HCT116 (cell line): ENCODE data around the gene KDELR1. TPM values are rescaled to one million over a fixed set of nuclear protein-coding genes. Genes with fewer than 3 reads are reported as not detected.
A peak's percentile ranks its signal among the peaks of the same experiment; 100 is the strongest.

Experiments used
- ATAC-seq: fragments of 200-7000 bp; cut with Tn5 transposase; 2 replicates; pipeline ENCODE4 v1.9.1; 2020; ENCODE audit warnings: mild to moderate bottlenecking, moderate library complexity
- BruUV-seq: library from RNA; stranded (reverse); fragments of 400-500 nt; replicated peaks from 2 replicates; lab custom pipeline; 2021; lab: Mats Ljungman, UMichigan
- CTCF ChIA-PET: fragments of 300-600 bp; sonication (Branson Sonifier 250); formaldehyde crosslinking; loops from one replicate; lab custom pipeline; 2021; ENCODE audit warnings: antibody characterized with exemption; lab: Charles Lee
- POLR2A ChIA-PET: fragments of 300-600, 350-600 bp; sonication (Branson Sonifier 250); formaldehyde crosslinking; loops from one replicate; lab custom pipeline; 2021; ENCODE audit warnings: antibody characterized with exemption; lab: Charles Lee
- RAD21 ChIA-PET, 2 experiments: fragments of 300-600 bp; sonication (Branson Sonifier 250); formaldehyde crosslinking; loops; one replicate each; lab custom pipeline; 2023; ENCODE audit warnings: low total read pairs in 2 of 2; ENCODE audit not compliant: uncharacterized antibody in 2 of 2, unreplicated experiment in 2 of 2, low non-redundant PET in 1 of 2; lab: Charles Lee
- DNase-seq: peaks from one replicate; pipeline ENCODE4 v3.0.0-alpha.2; 2010; ENCODE audit warnings: low read depth, low spot score
- H2AFZ ChIP-seq: fragments of 200-600 bp; shearing (Covaris generic), sonication (generic); 2 replicates; pipeline ENCODE4 v1.6.1; 2017; ENCODE audit warnings: low read depth, mixed run types, mixed read lengths, antibody characterized with exemption, low read length; ENCODE audit not compliant: poor library complexity, severe bottlenecking
- H3K27ac ChIP-seq: 2 replicates; pipeline ENCODE4 v1.5.1; 2012; ENCODE audit warnings: low read depth, low read length
- H3K27me3 ChIP-seq: fragments of 200-600 bp; sonication (generic); 2 replicates; pipeline ENCODE4 v1.6.1; 2016; ENCODE audit warnings: mixed run types, low read length, mixed read lengths; ENCODE audit not compliant: insufficient read depth
- H3K36me3 ChIP-seq, 2 experiments: fragments of 200-500 bp in 1 of 2; fragments of 200-600 bp in 1 of 2; sonication (Bioruptor generic) in 1 of 2; sonication (generic) in 1 of 2; 2 replicates each; pipeline versions ENCODE4 v1.5.1 to v1.6.1; 2014 to 2016; ENCODE audit warnings: low read length in 2 of 2, inconsistent platforms in 1 of 2, mixed read lengths in 1 of 2, mixed run types in 1 of 2; ENCODE audit not compliant: insufficient read depth in 2 of 2, control insufficient read depth in 1 of 2
- H3K4me1 ChIP-seq, 2 experiments: fragments of 200-600 bp in 1 of 2; sonication (generic) in 1 of 2; 2 replicates each; pipeline versions ENCODE4 v1.5.1 to v1.6.1; 2012 to 2017; ENCODE audit warnings: low read length in 2 of 2, inconsistent platforms in 1 of 2, mild to moderate bottlenecking in 1 of 2, mixed read lengths in 1 of 2, mixed run types in 1 of 2, moderate library complexity in 1 of 2; ENCODE audit not compliant: insufficient read depth in 2 of 2, control insufficient read depth in 1 of 2
- H3K4me2 ChIP-seq: fragments of 200-600 bp; sonication (generic); 2 replicates; pipeline ENCODE4 v1.6.1; 2017; ENCODE audit warnings: mixed run types, low read length, mixed read lengths
- H3K4me3 ChIP-seq, 2 experiments: fragments of 200-600 bp in 1 of 2; sonication (generic) in 1 of 2; replicated peaks in 1 of 2; 2 replicates each; pipeline ENCODE4 v1.5.1; 2011 to 2016; ENCODE audit warnings: low read length in 2 of 2, control low read depth in 1 of 2, low read depth in 1 of 2, mild to moderate bottlenecking in 1 of 2, mixed read lengths in 1 of 2, mixed run types in 1 of 2
- H3K79me2 ChIP-seq: fragments of 200-600 bp; sonication (generic); 2 replicates; pipeline ENCODE4 v1.6.1; 2017; ENCODE audit warnings: mild to moderate bottlenecking, mixed run types, low read length, moderate library complexity, mixed read lengths; ENCODE audit not compliant: insufficient read depth
- H3K9ac ChIP-seq: fragments of 200-600 bp; sonication (generic); 2 replicates; pipeline ENCODE4 v1.6.1; 2016; ENCODE audit warnings: low read length, mixed read lengths
- H3K9me2 ChIP-seq: fragments of 200-600 bp; sonication (generic), shearing (Covaris generic); 2 replicates; pipeline ENCODE4 v1.6.1; 2017; ENCODE audit warnings: mixed run types, mild to moderate bottlenecking, moderate library complexity; ENCODE audit not compliant: insufficient read depth
- H3K9me3 ChIP-seq, 2 experiments: fragments of 200-500 bp in 1 of 2; fragments of 200-600 bp in 1 of 2; sonication (Bioruptor generic) in 1 of 2; sonication (generic) in 1 of 2; 2 replicates each; pipeline ENCODE4 v1.6.1; 2014 to 2017; ENCODE audit warnings: low read length in 2 of 2, mixed read lengths in 2 of 2, inconsistent platforms in 1 of 2, low read depth in 1 of 2, mild to moderate bottlenecking in 1 of 2, mixed run types in 1 of 2, moderate library complexity in 1 of 2; ENCODE audit not compliant: control insufficient read depth in 1 of 2, insufficient read depth in 1 of 2
- H4K20me1 ChIP-seq: fragments of 200-600 bp; sonication (generic), shearing (Covaris generic); 2 replicates; pipeline ENCODE4 v1.6.1; 2017; ENCODE audit warnings: mixed run types, mild to moderate bottlenecking, moderate library complexity; ENCODE audit not compliant: insufficient read depth
- CBX3 ChIP-seq: IDR thresholded peaks from 2 replicates; pipeline ENCODE4 v1.6.1; 2012; ENCODE audit warnings: low read depth
- CEBPB ChIP-seq: IDR thresholded peaks from 2 replicates; pipeline ENCODE4 v1.6.1; 2012; ENCODE audit warnings: low read depth
- CTCF ChIP-seq, 3 experiments: fragments of 200-600 bp in 1 of 3; sonication (generic) in 1 of 3; IDR thresholded peaks in 2 of 3; conservative IDR thresholded peaks in 1 of 3; 2 replicates each; pipeline ENCODE4 v1.5.1; 2012 to 2017; ENCODE audit warnings: low read depth in 2 of 3, low read length in 2 of 3, antibody characterized with exemption in 1 of 3, borderline replicate concordance in 1 of 3, control low read depth in 1 of 3, mild to moderate bottlenecking in 1 of 3, mixed read lengths in 1 of 3, mixed run types in 1 of 3, moderate library complexity in 1 of 3; ENCODE audit not compliant: insufficient read depth in 1 of 3
- ELF1 ChIP-seq: IDR thresholded peaks from 2 replicates; pipeline ENCODE4 v1.6.1; 2012; ENCODE audit warnings: low read depth, borderline replicate concordance
- EZH2 ChIP-seq: fragments of 200-600 bp; sonication (generic); IDR thresholded peaks from 2 replicates; pipeline ENCODE4 v1.6.1; 2017; ENCODE audit warnings: antibody characterized with exemption, mixed run types
- EZH2phosphoT487 ChIP-seq: fragments of 200-600 bp; IDR thresholded peaks from 2 replicates; pipeline ENCODE4 v1.6.1; 2018; ENCODE audit warnings: antibody characterized with exemption, borderline replicate concordance
- FOSL1 ChIP-seq: IDR thresholded peaks from 2 replicates; pipeline ENCODE4 v1.6.1; 2012; ENCODE audit warnings: low read depth
- JUND ChIP-seq: IDR thresholded peaks from 2 replicates; pipeline ENCODE4 v1.6.1; 2012
- MAX ChIP-seq: IDR thresholded peaks from 2 replicates; pipeline ENCODE4 v1.6.1; 2012
- POLR2A ChIP-seq: IDR thresholded peaks from 2 replicates; pipeline ENCODE4 v1.7.0; 2011; ENCODE audit warnings: borderline replicate concordance; ENCODE audit not compliant: insufficient read depth, insufficient read length; ENCODE audit errors: extremely low read depth
- SIN3A ChIP-seq: IDR thresholded peaks from 2 replicates; pipeline ENCODE4 v1.6.1; 2012; ENCODE audit warnings: low read depth
- SP1 ChIP-seq: IDR thresholded peaks from 2 replicates; pipeline ENCODE4 v1.6.1; 2012; ENCODE audit warnings: low read depth
- TCF7L2 ChIP-seq: IDR thresholded peaks from 2 replicates; pipeline ENCODE4 v1.7.0; 2011; ENCODE audit warnings: borderline replicate concordance, inconsistent platforms; ENCODE audit not compliant: insufficient read depth, insufficient read length; ENCODE audit errors: extremely low read depth
- YY1 ChIP-seq: IDR thresholded peaks from 2 replicates; pipeline ENCODE4 v1.6.1; 2011; ENCODE audit warnings: low read length, low read depth, moderate library complexity, mild to moderate bottlenecking; ENCODE audit not compliant: insufficient replicate concordance; ENCODE audit errors: extremely low read depth
- ZFX ChIP-seq: fragments of 450-650 bp; IDR thresholded peaks from 2 replicates; pipeline ENCODE4 v1.6.1; 2017
- intact Hi-C: fragments of 100-400 bp; cut with micrococcal nuclease; formaldehyde crosslinking; loops from 2 replicates; pipeline ENCODE4 v1.10.0; 2022
- total RNA-seq: library from RNA; stranded (reverse); gene quantifications from one replicate; pipeline ENCODE4 v1.2.1, GENCODE V29; 2021; ENCODE audit not compliant: unreplicated experiment
- TF ChIP-seq, protein P1 (sequence below): IDR thresholded peaks from 2 replicates; pipeline ENCODE4 v1.6.1; 2012; ENCODE audit warnings: low read depth
- TF ChIP-seq, protein P2 (sequence below): IDR thresholded peaks from 2 replicates; pipeline ENCODE4 v1.6.1; 2011; ENCODE audit warnings: mild to moderate bottlenecking, low read length, moderate library complexity; ENCODE audit not compliant: insufficient replicate concordance; ENCODE audit errors: extremely low read depth
- TF ChIP-seq, protein P3 (sequence below): IDR thresholded peaks from 2 replicates; pipeline ENCODE4 v1.6.1; 2012

The KDELR1 gene
- total RNA-seq, 1 experiment from 2014 or later: 212 TPM

- Histone ChIP-seq H3K9me3 (no peaks in the 10 kb centered on the region), H3K36me3 (peaks cover 7 to 13% of the 10 kb centered on the region in 2 experiments; a peak in 3 of 4 replicates), H3K79me2 (peaks cover 37% of the 10 kb centered on the region), H3K4me1 (peaks cover 14 to 69% of the 10 kb centered on the region in 2 experiments), H3K4me2 (peak overlapping the region; percentile 87), H3K9me2 (no peaks in the 10 kb centered on the region)
- intact Hi-C loops: loop anchor here (10.0 kb wide), 2 partner anchors 68 to 102 kb away; partner anchors contain the start of gene EMP3
- ChIA-PET CTCF (interaction anchor here (0.7 kb wide), 1 partner anchor 30 kb away, joined by 6 read pairs; the partner anchor contains the start of genes SYNGR4 and TMEM143), POLR2A (no interaction called here)
- ATAC-seq: no peak
- no TSS peak for BruUV-seq
- no peak for TF ChIP-seq EZH2
- TF ChIP-seq, protein P1, sequence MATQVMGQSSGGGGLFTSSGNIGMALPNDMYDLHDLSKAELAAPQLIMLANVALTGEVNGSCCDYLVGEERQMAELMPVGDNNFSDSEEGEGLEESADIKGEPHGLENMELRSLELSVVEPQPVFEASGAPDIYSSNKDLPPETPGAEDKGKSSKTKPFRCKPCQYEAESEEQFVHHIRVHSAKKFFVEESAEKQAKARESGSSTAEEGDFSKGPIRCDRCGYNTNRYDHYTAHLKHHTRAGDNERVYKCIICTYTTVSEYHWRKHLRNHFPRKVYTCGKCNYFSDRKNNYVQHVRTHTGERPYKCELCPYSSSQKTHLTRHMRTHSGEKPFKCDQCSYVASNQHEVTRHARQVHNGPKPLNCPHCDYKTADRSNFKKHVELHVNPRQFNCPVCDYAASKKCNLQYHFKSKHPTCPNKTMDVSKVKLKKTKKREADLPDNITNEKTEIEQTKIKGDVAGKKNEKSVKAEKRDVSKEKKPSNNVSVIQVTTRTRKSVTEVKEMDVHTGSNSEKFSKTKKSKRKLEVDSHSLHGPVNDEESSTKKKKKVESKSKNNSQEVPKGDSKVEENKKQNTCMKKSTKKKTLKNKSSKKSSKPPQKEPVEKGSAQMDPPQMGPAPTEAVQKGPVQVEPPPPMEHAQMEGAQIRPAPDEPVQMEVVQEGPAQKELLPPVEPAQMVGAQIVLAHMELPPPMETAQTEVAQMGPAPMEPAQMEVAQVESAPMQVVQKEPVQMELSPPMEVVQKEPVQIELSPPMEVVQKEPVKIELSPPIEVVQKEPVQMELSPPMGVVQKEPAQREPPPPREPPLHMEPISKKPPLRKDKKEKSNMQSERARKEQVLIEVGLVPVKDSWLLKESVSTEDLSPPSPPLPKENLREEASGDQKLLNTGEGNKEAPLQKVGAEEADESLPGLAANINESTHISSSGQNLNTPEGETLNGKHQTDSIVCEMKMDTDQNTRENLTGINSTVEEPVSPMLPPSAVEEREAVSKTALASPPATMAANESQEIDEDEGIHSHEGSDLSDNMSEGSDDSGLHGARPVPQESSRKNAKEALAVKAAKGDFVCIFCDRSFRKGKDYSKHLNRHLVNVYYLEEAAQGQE: no peak
- TF ChIP-seq CTCF (IDR thresholded peaks at IDR 0.05 in 2 of 3, conservative IDR thresholded peaks at IDR 0.05 in 1 of 3; ENCODE audit: borderline replicate concordance in 1 of 3, insufficient read depth in 1 of 3, low read depth in 2 of 3, low read length in 2 of 3): no peak
- TF ChIP-seq ELF1: no peak
- no peak for TF ChIP-seq SP1
- TF ChIP-seq FOSL1: no peak
- TF ChIP-seq EZH2phosphoT487: no peak
- no peak for TF ChIP-seq JUND
- no peak for TF ChIP-seq ZFX
- no peak for TF ChIP-seq TCF7L2
- TF ChIP-seq POLR2A: no peak
- TF ChIP-seq MAX: no peak
- TF ChIP-seq SIN3A: no peak
- TF ChIP-seq, protein P2, sequence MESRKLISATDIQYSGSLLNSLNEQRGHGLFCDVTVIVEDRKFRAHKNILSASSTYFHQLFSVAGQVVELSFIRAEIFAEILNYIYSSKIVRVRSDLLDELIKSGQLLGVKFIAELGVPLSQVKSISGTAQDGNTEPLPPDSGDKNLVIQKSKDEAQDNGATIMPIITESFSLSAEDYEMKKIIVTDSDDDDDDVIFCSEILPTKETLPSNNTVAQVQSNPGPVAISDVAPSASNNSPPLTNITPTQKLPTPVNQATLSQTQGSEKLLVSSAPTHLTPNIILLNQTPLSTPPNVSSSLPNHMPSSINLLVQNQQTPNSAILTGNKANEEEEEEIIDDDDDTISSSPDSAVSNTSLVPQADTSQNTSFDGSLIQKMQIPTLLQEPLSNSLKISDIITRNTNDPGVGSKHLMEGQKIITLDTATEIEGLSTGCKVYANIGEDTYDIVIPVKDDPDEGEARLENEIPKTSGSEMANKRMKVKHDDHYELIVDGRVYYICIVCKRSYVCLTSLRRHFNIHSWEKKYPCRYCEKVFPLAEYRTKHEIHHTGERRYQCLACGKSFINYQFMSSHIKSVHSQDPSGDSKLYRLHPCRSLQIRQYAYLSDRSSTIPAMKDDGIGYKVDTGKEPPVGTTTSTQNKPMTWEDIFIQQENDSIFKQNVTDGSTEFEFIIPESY: no peak
- TF ChIP-seq, protein P3, sequence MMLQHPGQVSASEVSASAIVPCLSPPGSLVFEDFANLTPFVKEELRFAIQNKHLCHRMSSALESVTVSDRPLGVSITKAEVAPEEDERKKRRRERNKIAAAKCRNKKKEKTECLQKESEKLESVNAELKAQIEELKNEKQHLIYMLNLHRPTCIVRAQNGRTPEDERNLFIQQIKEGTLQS: no peak
- no peak for TF ChIP-seq CEBPB
- no peak for TF ChIP-seq CBX3
- no peak for TF ChIP-seq YY1
- TF ChIP-seq, all 23 proteins: peak for 0
- no peaks in the 10 kb centered on the region for H3K27me3 ChIP-seq
- RAD21 ChIA-PET: no interaction called here
- H4K20me1 ChIP-seq: 0 out of 2 replicates have a peak, but pooled peaks cover 2% of the 10 kb centered on the region
- H3K9ac ChIP-seq: peak overlapping the region; percentile 57
- no peak overlapping the region for H2AFZ ChIP-seq
- no peak for DNase-seq
- H3K27ac ChIP-seq: no peak overlapping the region; the same call in 1 of the 2 replicates
- peak overlapping the region; percentile 32 to 58 for H3K4me3 ChIP-seq
Observed at GRCh38 chr19:48392860-48393558, 1.7 kb upstream of the KDELR1 start.
